K562 (cell line): ENCODE measurements around the gene PGAP3. TPM values are rescaled to one million over a fixed set of nuclear protein-coding genes. Genes with fewer than 3 reads are reported as not detected.

ENCODE experiments used
- ARID3B ChIP-seq: fragments of 250-450 bp; sonication (Bioruptor Pico); IDR thresholded peaks from 2 replicates; pipeline ENCODE4 v1.4.0; 2020; ENCODE audit warnings: borderline replicate concordance
- BMI1 ChIP-seq: fragments of 150-350 bp; IDR thresholded peaks from 2 replicates; pipeline ENCODE4 v1.6.1; 2014; ENCODE audit warnings: low read length
- CTBP1 ChIP-seq: fragments of 450-650 bp; IDR thresholded peaks from 2 replicates; pipeline ENCODE4 v1.6.1; 2016; ENCODE audit warnings: borderline replicate concordance
- DEAF1 ChIP-seq: fragments of 450-650 bp; formaldehyde crosslinking; IDR thresholded peaks from 2 replicates; pipeline ENCODE4 v1.4.0; 2020; ENCODE audit warnings: mild to moderate bottlenecking, moderate library complexity
- HOXB6 ChIP-seq: fragments of 250-450 bp; sonication (Bioruptor Pico); IDR thresholded peaks from 2 replicates; pipeline ENCODE4 v1.5.1; 2022; ENCODE audit warnings: mild to moderate bottlenecking, borderline replicate concordance
- MIER1 ChIP-seq: fragments of 450-650 bp; IDR thresholded peaks from 2 replicates; pipeline ENCODE4 v1.6.1; 2016; ENCODE audit warnings: antibody characterized with exemption, mild to moderate bottlenecking, low read depth
- MXI1 ChIP-seq: IDR thresholded peaks from 2 replicates; pipeline ENCODE4 v1.6.1; 2011; ENCODE audit warnings: low read depth, mild to moderate bottlenecking, improper control_type of control experiment, low read length
- NCOA6 ChIP-seq: fragments of 450-650 bp; IDR thresholded peaks from 2 replicates; pipeline ENCODE4 v1.6.1; 2017; ENCODE audit warnings: mild to moderate bottlenecking
- PHF20 ChIP-seq: fragments of 450-650 bp; IDR thresholded peaks from 2 replicates; pipeline ENCODE4 v1.6.1; 2018; ENCODE audit not compliant: partially characterized antibody
- POLR3G ChIP-seq: IDR thresholded peaks from 2 replicates; pipeline ENCODE4 v1.6.1; 2011; ENCODE audit not compliant: insufficient read length, insufficient replicate concordance; ENCODE audit errors: extremely low read depth
- RBM39 ChIP-seq: fragments of 200-400 bp; formaldehyde crosslinking; optimal IDR thresholded peaks from 2 replicates; pipeline ENCODE3; 2018; ENCODE audit warnings: low read depth, low read length
- SOX6 ChIP-seq: fragments of 450-650 bp; IDR thresholded peaks from 2 replicates; pipeline ENCODE4 v1.6.1; 2014; ENCODE audit warnings: mild to moderate bottlenecking
- SRF ChIP-seq, 2 experiments: fragments of 250-450, 450-650 bp in 1 of 2; sonication (Bioruptor Pico) in 1 of 2; sonication (generic) in 1 of 2; formaldehyde crosslinking; IDR thresholded peaks; 2 replicates each; pipeline versions ENCODE4 v1.5.0 to v1.5.1; 2020 to 2022; ENCODE audit warnings: mild to moderate bottlenecking in 1 of 2, missing genetic modification reagents in 1 of 2
- TCFL5 ChIP-seq: fragments of 250-450 bp; sonication (Bioruptor Pico); conservative IDR thresholded peaks from 2 replicates; pipeline ENCODE4 v1.6.1; 2021; ENCODE audit warnings: mild to moderate bottlenecking, moderate library complexity, matching md5 sums
- TEAD1 ChIP-seq, 2 experiments: fragments of 450-650 bp in 1 of 2; sonication (generic) in 1 of 2; formaldehyde crosslinking; IDR thresholded peaks; 2 replicates each; pipeline versions ENCODE4 v1.4.0 to v1.8.0; 2020 to 2022; ENCODE audit warnings: mild to moderate bottlenecking in 2 of 2, missing genetic modification reagents in 1 of 2
- U2AF2 ChIP-seq: fragments of 200-400 bp; formaldehyde crosslinking; optimal IDR thresholded peaks from 2 replicates; pipeline ENCODE3; 2017; ENCODE audit warnings: low read depth, mild to moderate bottlenecking, low read length
- ZBTB2 ChIP-seq: fragments of 450-650 bp; IDR thresholded peaks from 2 replicates; pipeline ENCODE4 v1.6.1; 2016; ENCODE audit warnings: antibody characterized with exemption
- ZC3H4 ChIP-seq: sonication (generic); formaldehyde crosslinking; IDR thresholded peaks from 2 replicates; pipeline ENCODE4 v1.9.0; 2021; ENCODE audit warnings: missing genetic modification reagents, borderline replicate concordance
- ZFP30 ChIP-seq: fragments of 250-450 bp; sonication (Bioruptor Pico); IDR thresholded peaks from 2 replicates; pipeline ENCODE4 v1.8.0; 2022; ENCODE audit warnings: moderate library complexity, mild to moderate bottlenecking, inconsistent platforms, borderline replicate concordance
- ZKSCAN3 ChIP-seq: fragments of 250-450 bp; sonication (Bioruptor Pico); IDR thresholded peaks from 2 replicates; pipeline ENCODE4 v1.4.0; 2020
- ZNF184 ChIP-seq: sonication (generic); formaldehyde crosslinking; IDR thresholded peaks from 2 replicates; pipeline ENCODE4 v1.5.0; 2020; ENCODE audit warnings: missing genetic modification reagents
- ZNF395 ChIP-seq: fragments of 200-800 bp; sonication (Bioruptor generic); IDR thresholded peaks from 2 replicates; pipeline ENCODE4 v1.6.1; 2017; ENCODE audit warnings: missing genetic modification characterization, missing compliant biosample characterization
- polyA plus RNA-seq, 8 experiments: library from polyadenylated mRNA; depleted of rRNA in 4 of 8; stranded (reverse) in 5 of 8; unstranded in 3 of 8; fragments of >200 nt; fragmentation: Nextera tagmentation in 2 of 8; fragmentation: Illumina TruSeq in 1 of 8; extraction: Ambion mirVana in 2 of 8; extraction: Trizol in 1 of 8; gene quantifications; 2 replicates each; pipeline versions ENCODE4 v1.2.1 to v1.2.3, GENCODE V29; 2011 to 2014; ENCODE audit warnings: inconsistent platforms in 1 of 8, missing spikeins in 1 of 8
- total RNA-seq, 7 experiments: library from RNA; depleted of rRNA in 6 of 7; stranded (reverse); fragments of >200 nt in 6 of 7; fragmentation: Illumina TruSeq in 2 of 7; extraction: Trizol in 2 of 7; gene quantifications; 2 replicates each; pipeline versions ENCODE4 v1.2.1 to v1.2.3, GENCODE V29; 2011 to 2021; ENCODE audit warnings: low replicate concordance in 1 of 7

The PGAP3 gene
- total and polyA plus RNA-seq, 9 of the 15 experiments (the other 6 are each of a cell fraction or from before 2014, with no cell fraction given) = 0.38 to 9.4 (median 4.5) TPM

GRCh38 chr17:39636927-39637736 is 50.7 kb downstream of the PGAP3 start, which contains the start of gene STARD3 (continued):
- TF ChIP-seq ARID3B (CRISPR knock-in tag) = no peak
- no peak for TF ChIP-seq RBM39
- peak in 1 of 2 experiments; percentile 34; a peak in 1 of 4 replicates for TF ChIP-seq TEAD1 (CRISPR knock-in tag; IDR thresholded peaks at IDR 0.05)
- no peak for TF ChIP-seq SRF (CRISPR knock-in tag; IDR thresholded peaks at IDR 0.05)
- no peak for TF ChIP-seq BMI1
- no peak for TF ChIP-seq ZNF184 (CRISPR knock-in tag)
- TF ChIP-seq SOX6 = 0 out of 2 replicates have a peak, but pooled peaks have one; percentile 11
- TF ChIP-seq ZKSCAN3 (CRISPR knock-in tag) = no peak
- TF ChIP-seq ZFP30 (CRISPR knock-in tag) = no peak
- peak; percentile 87 for TF ChIP-seq PHF20
- no peak for TF ChIP-seq NCOA6
- TF ChIP-seq MXI1 = 0 out of 2 replicates have a peak, but pooled peaks have one; percentile 27
- no peak for TF ChIP-seq MIER1
- no peak for TF ChIP-seq U2AF2
- TF ChIP-seq HOXB6 = no peak
- TF ChIP-seq TCFL5 = no peak
- no peak for TF ChIP-seq DEAF1 (CRISPR knock-in tag)
- TF ChIP-seq POLR3G = no peak
- TF ChIP-seq ZC3H4 (CRISPR knock-in tag) = no peak
- TF ChIP-seq ZNF395 (CRISPR knock-in tag) = peak; percentile 59; the same call in 1 of the 2 replicates
- peak; percentile 76 for TF ChIP-seq CTBP1
- TF ChIP-seq ZBTB2 = no peak
